Activated CD4-positive, alpha-beta T cell treated with anti-CD3 and anti-CD28 coated beads, Interleukin-2, amount 10 ng/mL, durations not matched to agents 7 days and 5 days (primary cell): ENCODE results near the gene CASZ1. TPM values are rescaled to one million over a fixed set of nuclear protein-coding genes. Genes with fewer than 3 reads are reported as not detected.

Source experiments
- CTCF ChIA-PET: fragments of 350-600 bp; sonication (Branson Sonifier 250); formaldehyde crosslinking; loops from one replicate; lab custom pipeline; 2021; ENCODE audit warnings: antibody characterized with exemption; lab: Charles Lee
- POLR2A ChIA-PET: fragments of 350-600 bp; sonication (Branson Sonifier 250); formaldehyde crosslinking; loops from one replicate; lab custom pipeline; 2021; ENCODE audit warnings: antibody characterized with exemption; lab: Charles Lee
- DNase-seq: peaks from one replicate; pipeline ENCODE4 v3.0.0-alpha.2; 2020
- H3K27ac Mint-ChIP-seq: one replicate; pipeline ENCODE4 v1.8.0; 2021; ENCODE audit warnings: mild to moderate bottlenecking, moderate library complexity, mixed read lengths
- H3K27me3 Mint-ChIP-seq: one replicate; pipeline ENCODE4 v1.8.0; 2021; ENCODE audit warnings: mixed read lengths
- H3K36me3 Mint-ChIP-seq: one replicate; pipeline ENCODE4 v1.8.0; 2021; ENCODE audit warnings: low read depth, mixed read lengths
- H3K4me1 Mint-ChIP-seq: one replicate; pipeline ENCODE4 v1.8.0; 2021; ENCODE audit warnings: mixed read lengths
- H3K4me3 Mint-ChIP-seq: one replicate; pipeline ENCODE4 v1.8.0; 2021; ENCODE audit warnings: mild to moderate bottlenecking, moderate library complexity, mixed read lengths
- H3K9me3 Mint-ChIP-seq: one replicate; pipeline ENCODE4 v1.8.0; 2021; ENCODE audit warnings: mixed read lengths
- total RNA-seq, 2 experiments: library from RNA; stranded (reverse); gene quantifications; one replicate each; pipeline ENCODE4 v1.2.3, GENCODE V29; 2021

CASZ1 gene
- total RNA-seq, 2 experiments from 2014 or later: 7.6 to 9.8 TPM

DNA sequence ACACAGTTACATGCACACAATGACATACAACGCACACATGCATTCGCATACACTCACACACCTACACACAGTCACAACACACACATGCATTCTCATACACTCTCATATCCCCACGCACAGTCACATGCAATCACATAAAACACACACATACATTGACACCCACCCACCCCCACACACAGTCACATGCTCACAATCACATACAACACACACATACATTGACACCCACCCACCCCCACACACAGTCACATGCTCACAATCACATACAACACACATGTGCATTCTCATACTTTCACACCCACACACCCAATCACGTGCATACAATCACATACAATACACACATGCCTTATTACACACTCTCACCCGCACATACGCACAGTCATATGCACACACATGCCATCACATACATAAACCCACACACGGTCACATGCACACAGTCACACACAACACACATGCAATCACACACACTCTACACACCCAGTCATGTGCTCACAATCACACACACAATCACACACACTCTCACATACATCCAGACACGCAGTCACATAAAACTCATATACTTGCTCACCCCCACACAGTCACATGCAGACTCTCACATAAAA is 134.3 kb downstream of the CASZ1 start:
- Mint-ChIP-seq H3K27me3 (no peaks in the 10 kb centered on the region), H3K4me1 (no peaks in the 10 kb centered on the region), H3K27ac (no peak overlapping the region), H3K36me3 (no peaks in the 10 kb centered on the region), H3K4me3 (no peak overlapping the region), H3K9me3 (no peaks in the 10 kb centered on the region)
- no peak for DNase-seq
- ChIA-PET CTCF (no interaction called here), POLR2A (no interaction called here)

DNA sequence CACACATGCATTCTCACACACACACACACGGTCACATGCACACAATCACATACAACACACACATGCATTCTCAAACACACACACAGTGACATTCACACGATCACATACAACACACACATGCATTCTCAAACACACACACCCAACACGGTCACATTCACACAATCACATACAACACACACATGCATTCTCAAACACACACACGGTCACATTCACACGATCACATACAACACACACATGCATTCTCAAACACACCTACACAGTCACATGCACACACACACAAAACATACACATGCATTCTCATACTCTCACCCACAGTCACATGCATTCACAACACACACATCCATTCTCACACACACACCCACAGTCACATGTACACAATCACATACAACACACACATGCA is 135.0 kb downstream of the CASZ1 start:
- POLR2A ChIA-PET: no interaction called here
- Mint-ChIP-seq H3K4me1 (no peaks in the 10 kb centered on the region), H3K36me3 (no peaks in the 10 kb centered on the region), H3K9me3 (no peaks in the 10 kb centered on the region), H3K27me3 (no peaks in the 10 kb centered on the region), H3K27ac (no peak overlapping the region), H3K4me3 (no peak overlapping the region)
- CTCF ChIA-PET: no interaction called here
- DNase-seq: no peak

DNA sequence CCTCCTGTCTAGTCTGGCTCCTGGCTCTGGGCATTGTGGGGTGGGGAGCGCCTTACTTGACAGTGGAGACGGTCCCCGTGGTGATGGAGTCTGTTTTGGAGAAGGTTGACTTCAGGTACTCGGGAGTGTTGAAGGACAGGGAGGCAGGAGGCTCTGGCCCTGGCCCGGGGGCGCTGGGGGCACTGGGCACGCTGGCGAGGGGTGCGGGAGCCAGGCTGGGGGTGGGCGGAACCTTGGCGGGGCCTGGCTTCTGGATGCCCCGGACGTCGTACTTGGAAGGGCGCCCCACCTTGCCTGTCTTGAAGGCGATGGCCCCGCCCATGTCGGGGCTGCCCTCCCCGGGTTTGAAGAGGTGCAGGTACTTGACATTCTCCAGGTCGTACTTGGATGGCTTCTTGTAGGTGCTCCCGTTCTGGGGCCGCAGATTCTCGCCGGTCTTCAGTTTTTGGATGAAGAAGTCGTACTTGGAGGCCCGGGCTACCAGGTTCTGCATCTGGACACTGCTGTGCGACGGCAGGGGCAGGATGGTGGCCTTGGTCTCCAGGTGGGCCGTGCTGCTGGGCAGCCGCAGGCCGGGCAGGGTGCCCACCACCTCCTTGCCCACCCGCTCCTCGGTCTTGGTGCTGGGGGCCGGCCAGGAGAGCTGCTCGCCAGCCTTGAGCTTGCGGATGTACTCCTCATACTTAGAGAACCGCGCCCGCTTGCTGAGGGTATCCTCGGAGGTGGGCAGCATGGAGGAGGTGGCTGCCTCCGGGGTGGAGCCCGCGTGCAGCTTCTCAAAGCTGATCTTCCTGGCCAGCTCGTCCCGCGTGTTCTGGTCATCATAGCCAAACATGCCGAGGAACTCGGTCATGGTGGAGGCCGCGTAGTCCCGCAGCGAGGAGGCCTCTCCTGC is 136.6 kb downstream of the CASZ1 start:
- no peaks in the 10 kb centered on the region for H3K4me1 Mint-ChIP-seq
- POLR2A ChIA-PET: no interaction called here
- no peak overlapping the region for H3K4me3 Mint-ChIP-seq
- H3K27me3 Mint-ChIP-seq: no peaks in the 10 kb centered on the region
- no peaks in the 10 kb centered on the region for H3K36me3 Mint-ChIP-seq
- H3K27ac Mint-ChIP-seq: no peak overlapping the region
- DNase-seq: no peak
- no peaks in the 10 kb centered on the region for H3K9me3 Mint-ChIP-seq
- CTCF ChIA-PET: no interaction called here

DNA sequence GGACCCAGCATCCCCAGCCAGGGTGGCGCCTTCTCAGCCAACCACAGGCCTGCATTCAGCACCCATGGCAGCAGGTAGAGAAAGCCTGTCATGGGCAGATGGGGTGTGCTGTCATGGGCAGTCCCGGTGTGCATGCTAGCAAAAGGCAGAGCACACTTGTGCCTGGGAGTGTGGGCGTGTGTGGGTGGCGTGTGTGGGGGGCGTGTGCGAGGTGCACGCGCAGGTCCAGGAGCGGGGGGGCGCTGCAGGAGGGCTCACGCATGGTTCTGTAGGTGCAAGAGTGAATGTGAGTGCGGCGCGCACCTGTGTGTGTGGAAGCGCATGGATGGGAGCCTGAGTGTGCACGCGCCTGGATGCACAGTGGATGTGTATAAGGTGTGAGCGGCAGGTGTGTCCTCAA is 137.2 kb downstream of the CASZ1 start:
- ChIA-PET CTCF (no interaction called here), POLR2A (no interaction called here)
- H3K36me3 Mint-ChIP-seq: no peaks in the 10 kb centered on the region
- H3K27ac Mint-ChIP-seq: no peak overlapping the region
- no peaks in the 10 kb centered on the region for H3K27me3 Mint-ChIP-seq
- no peaks in the 10 kb centered on the region for H3K9me3 Mint-ChIP-seq
- no peak overlapping the region for H3K4me3 Mint-ChIP-seq
- no peaks in the 10 kb centered on the region for H3K4me1 Mint-ChIP-seq
- DNase-seq: no peak

DNA sequence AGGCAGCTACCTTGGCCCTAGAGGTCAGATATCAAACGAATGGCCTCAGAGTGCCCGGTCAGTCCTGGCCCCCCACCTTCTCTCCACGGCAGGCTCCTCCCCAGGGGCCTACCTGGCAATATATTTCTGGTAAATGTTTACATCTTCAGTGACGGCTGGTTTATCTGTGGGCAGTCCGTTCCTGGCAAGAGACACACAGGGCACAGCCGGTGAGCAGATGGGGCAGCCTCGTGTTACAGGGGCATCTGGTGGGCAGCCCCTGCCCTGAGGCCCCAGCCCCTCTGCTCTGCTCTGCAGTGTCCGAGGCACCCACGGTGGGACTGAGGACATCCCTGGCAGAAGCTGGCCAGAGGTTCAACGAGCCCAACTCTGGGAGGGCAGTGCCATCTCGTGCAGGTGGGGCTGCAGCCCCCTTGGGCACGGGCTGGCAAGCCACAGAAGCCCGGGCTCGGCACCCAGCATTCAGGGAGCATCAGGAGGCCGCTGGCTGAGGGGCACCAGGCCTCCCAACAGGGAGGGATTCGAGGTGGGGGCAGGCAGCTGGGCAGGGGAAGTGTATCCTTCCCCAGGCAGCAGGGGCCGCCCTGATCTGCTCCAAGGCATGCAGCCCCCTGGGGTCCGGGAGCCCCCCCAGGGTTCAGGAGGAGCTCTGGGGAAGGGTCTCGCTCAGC is 137.9 kb downstream of the CASZ1 start:
- no peak for DNase-seq
- CTCF ChIA-PET: no interaction called here
- no peaks in the 10 kb centered on the region for H3K27me3 Mint-ChIP-seq
- no peaks in the 10 kb centered on the region for H3K4me1 Mint-ChIP-seq
- no peak overlapping the region for H3K27ac Mint-ChIP-seq
- H3K9me3 Mint-ChIP-seq: no peaks in the 10 kb centered on the region
- no peaks in the 10 kb centered on the region for H3K36me3 Mint-ChIP-seq
- no peak overlapping the region for H3K4me3 Mint-ChIP-seq
- POLR2A ChIA-PET: no interaction called here

DNA sequence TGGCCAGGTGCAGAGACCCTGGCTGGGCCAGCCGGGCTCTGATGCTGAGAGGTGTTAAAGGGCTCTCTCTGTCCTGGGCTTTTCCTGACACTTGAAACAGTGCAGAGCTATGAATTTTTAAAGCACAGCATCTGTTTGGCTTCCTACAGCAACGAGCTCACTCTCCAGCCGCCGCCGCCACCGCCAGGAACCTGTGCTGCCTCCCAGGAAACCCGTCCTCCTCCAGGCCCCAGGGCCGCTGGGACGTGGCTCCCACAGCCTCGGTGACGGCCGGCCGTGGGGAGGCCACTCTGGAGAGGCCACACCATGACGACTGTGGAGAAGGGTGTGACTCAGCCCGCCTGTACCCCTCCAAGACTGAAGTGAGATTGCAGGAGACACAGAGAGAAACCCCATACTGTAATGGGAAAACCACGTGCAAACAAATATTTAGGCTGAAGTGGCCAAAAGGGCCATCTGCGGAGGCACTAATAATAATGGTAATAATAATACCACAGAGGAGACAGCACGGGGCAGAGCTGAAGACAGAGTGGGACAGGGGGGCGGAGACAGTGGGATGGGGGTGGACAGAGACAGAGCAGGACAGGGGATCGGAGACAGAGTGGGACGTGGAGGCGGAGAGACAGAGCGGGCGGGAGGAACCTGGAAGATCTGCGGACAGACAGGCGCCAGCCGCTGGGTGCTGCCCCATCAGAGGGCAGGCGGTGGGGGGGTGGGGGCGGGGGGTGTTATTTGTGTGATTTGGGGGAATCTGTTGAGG is 139.2 kb downstream of the CASZ1 start:
- ChIA-PET POLR2A (no interaction called here), CTCF (interaction anchor here (1.0 kb wide), 1 partner anchor 162 kb away, joined by 3 read pairs; no protein-coding TSS in a partner anchor)
- Mint-ChIP-seq H3K36me3 (no peaks in the 10 kb centered on the region), H3K27ac (no peak overlapping the region), H3K9me3 (no peaks in the 10 kb centered on the region), H3K4me3 (no peak overlapping the region), H3K27me3 (no peaks in the 10 kb centered on the region), H3K4me1 (no peaks in the 10 kb centered on the region)
- no peak for DNase-seq

DNA sequence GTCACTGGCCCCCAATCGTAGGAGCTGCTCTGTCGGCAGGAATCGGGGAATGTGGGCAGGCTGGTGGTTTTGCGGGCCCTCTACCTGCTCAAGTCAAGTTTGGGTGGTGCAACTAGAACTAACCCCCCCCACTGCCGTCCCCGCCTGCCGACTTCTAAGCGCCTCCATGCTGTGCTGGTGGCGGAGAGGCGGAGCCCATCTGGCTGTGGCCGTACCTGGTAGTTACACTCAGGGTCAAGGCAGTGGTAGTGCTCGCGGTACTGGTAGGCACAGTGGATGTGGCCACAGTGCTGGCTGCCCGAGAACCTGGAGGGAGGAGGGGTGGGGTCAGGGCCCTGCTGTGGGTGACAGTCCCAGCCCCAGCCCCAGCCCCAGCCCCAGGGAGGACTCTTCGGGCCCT is 140.0 kb downstream of the CASZ1 start:
- H3K36me3 Mint-ChIP-seq: no peaks in the 10 kb centered on the region
- H3K4me1 Mint-ChIP-seq: no peaks in the 10 kb centered on the region
- H3K27me3 Mint-ChIP-seq: no peaks in the 10 kb centered on the region
- H3K4me3 Mint-ChIP-seq: no peak overlapping the region
- no peaks in the 10 kb centered on the region for H3K9me3 Mint-ChIP-seq
- DNase-seq: no peak
- H3K27ac Mint-ChIP-seq: no peak overlapping the region
- ChIA-PET POLR2A (no interaction called here), CTCF (interaction anchor here (1.0 kb wide), 1 partner anchor 161 kb away, joined by 3 read pairs; no protein-coding TSS in a partner anchor)

DNA sequence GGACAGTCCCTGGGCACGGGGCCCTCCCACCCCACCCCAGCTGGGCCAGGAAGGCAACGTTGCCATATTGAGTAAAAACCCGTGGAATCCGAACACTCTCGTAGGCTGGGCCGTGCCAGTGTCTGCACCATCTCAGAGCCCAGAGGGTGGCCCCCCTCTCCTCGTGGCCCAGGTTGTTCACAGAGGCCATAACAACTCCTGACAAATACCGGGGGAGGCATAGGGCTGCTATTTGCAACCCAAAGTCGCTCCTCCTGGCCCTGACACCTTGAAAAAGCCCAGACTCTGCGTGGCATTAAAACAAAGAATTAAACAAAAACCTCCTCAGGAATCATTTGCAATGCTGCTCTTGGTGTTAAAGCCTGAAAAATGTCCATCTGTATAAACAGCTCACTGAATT is 141.4 kb downstream of the CASZ1 start:
- DNase-seq: no peak
- H3K27me3 Mint-ChIP-seq: no peaks in the 10 kb centered on the region
- H3K4me1 Mint-ChIP-seq: no peaks in the 10 kb centered on the region
- no peaks in the 10 kb centered on the region for H3K9me3 Mint-ChIP-seq
- CTCF ChIA-PET: no interaction called here
- H3K27ac Mint-ChIP-seq: no peak overlapping the region
- no peaks in the 10 kb centered on the region for H3K36me3 Mint-ChIP-seq
- POLR2A ChIA-PET: no interaction called here
- H3K4me3 Mint-ChIP-seq: no peak overlapping the region

DNA sequence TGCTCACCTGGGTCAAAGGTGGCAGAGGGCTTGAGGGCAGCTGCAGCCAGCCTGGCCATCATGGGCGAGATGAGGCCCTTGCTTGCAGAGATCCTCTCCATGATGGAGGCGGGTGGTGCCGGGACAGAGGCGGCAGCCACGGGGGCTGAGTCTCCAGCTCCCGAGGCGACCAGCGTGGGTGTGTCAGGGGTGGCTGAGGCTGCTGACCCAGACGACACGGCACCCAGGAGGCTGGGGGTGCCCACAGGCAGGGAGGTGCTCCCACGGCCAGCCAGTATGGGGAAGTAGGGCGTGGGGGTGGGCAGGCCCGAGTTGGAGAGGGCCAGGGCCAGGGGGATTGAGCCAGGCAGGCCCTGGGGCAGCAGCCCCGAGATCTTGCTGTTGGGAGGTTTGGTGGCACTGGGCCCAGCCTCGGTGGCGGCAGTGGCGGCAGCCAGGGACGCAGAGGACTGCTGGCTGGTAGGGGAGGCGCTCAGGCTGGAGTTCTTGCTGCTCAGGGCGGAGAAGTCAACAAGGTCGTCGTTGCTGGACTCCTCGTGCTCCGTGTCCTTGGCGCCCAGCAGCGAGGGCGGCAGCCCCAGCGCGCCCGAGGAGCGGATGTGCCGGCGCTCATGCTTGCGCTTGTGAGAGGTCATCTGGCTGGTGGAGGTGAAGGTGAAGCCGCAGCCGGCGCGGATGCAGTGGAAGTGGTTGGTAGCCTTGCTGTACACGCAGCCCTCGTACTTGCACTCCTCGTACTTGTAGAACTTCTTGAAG is 142.9 kb downstream of the CASZ1 start:
- ChIA-PET POLR2A (no interaction called here), CTCF (no interaction called here)
- Mint-ChIP-seq H3K4me1 (no peaks in the 10 kb centered on the region), H3K27ac (no peak overlapping the region), H3K27me3 (no peaks in the 10 kb centered on the region), H3K36me3 (no peaks in the 10 kb centered on the region), H3K4me3 (no peak overlapping the region), H3K9me3 (no peaks in the 10 kb centered on the region)
- no peak for DNase-seq

DNA sequence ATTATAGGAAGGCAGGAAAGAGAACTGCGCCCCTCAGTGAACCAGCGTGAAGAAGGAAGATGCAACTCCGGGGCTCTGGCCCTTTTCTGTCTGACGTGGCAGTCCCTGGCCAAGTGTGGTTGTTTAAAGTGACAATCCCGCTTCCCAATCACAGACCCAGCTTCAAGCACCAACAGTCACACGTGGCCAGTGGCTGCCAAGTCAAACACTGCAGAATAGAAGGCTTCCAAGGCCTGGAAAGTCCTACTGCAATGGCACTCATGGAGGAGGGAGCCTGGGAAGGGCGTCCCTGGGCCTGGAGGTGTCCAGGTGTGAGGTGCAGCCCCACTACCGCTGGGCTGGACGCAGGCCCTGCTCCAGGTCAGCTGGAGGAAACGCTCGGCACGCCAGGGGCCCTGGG is 143.8 kb downstream of the CASZ1 start:
- ChIA-PET POLR2A (no interaction called here), CTCF (no interaction called here)
- DNase-seq: no peak
- no peaks in the 10 kb centered on the region for H3K9me3 Mint-ChIP-seq
- no peak overlapping the region for H3K4me3 Mint-ChIP-seq
- H3K36me3 Mint-ChIP-seq: no peaks in the 10 kb centered on the region
- no peaks in the 10 kb centered on the region for H3K27me3 Mint-ChIP-seq
- H3K27ac Mint-ChIP-seq: no peak overlapping the region
- H3K4me1 Mint-ChIP-seq: no peaks in the 10 kb centered on the region

DNA sequence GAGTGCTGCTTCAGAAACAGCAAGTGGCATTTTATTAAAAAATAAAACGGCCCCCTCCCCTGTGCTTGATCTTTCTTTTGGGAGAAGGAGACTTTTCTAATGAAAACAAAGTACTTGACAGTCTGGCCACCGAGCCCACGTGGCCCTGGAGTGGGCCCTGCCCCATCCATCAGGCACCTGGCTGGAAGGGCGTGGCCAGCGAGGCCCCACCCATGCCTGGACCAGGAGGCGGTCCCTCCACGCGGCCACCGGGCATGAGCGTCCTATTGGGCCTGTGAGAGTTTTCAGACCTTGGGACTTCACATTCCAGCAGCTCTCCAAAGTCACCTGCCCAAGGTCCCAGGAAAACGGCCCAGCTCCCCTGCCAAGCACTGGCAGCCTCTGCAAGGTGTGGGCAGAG is 144.7 kb downstream of the CASZ1 start:
- Mint-ChIP-seq H3K4me3 (no peak overlapping the region), H3K27ac (no peak overlapping the region), H3K36me3 (no peaks in the 10 kb centered on the region), H3K4me1 (no peaks in the 10 kb centered on the region), H3K27me3 (no peaks in the 10 kb centered on the region), H3K9me3 (no peaks in the 10 kb centered on the region)
- POLR2A ChIA-PET: no interaction called here
- CTCF ChIA-PET: no interaction called here
- no peak for DNase-seq

DNA sequence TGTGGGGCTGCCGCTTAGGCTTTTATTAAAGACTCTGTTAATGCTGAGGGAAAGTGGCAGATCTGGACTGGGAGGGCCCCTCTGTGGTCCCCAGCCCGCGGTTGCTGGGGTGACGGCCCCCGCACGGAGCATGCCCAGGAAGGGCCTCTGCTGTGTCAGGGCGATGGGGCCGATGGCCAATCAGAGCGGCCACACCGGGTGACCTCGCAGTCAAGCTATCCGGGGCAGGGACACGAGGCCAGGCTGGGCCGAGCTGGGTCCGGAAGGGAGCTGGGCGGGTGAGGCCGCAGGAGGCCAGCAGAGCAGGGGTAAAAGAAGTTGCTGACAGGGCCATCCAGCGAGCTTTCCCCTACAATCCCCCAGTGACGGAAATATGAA is 145.1 kb downstream of the CASZ1 start:
- no peak overlapping the region for H3K27ac Mint-ChIP-seq
- no peak for DNase-seq
- ChIA-PET CTCF (no interaction called here), POLR2A (no interaction called here)
- H3K4me1 Mint-ChIP-seq: no peaks in the 10 kb centered on the region
- H3K36me3 Mint-ChIP-seq: no peaks in the 10 kb centered on the region
- H3K27me3 Mint-ChIP-seq: no peaks in the 10 kb centered on the region
- no peaks in the 10 kb centered on the region for H3K9me3 Mint-ChIP-seq
- no peak overlapping the region for H3K4me3 Mint-ChIP-seq
